Muscle layer of duodenum (tissue), 2 donors: ENCODE measurements around the gene NYAP1.
A peak's percentile ranks its signal among the peaks of the same experiment; 100 is the strongest.
"Not testable (repeated sequence)": the region's sequence is repeated elsewhere in the genome, so short reads cannot be mapped to it uniquely, and the experiment has no call there.

ENCODE experiments used
- H3K27ac ChIP-seq: one replicate; pipeline ENCODE4 v1.7.0; 2013; ENCODE audit warnings: mild to moderate bottlenecking, low read length
- H3K27me3 ChIP-seq: one replicate; pipeline ENCODE4 v1.7.0; 2013; ENCODE audit warnings: low read depth, mild to moderate bottlenecking, control low read depth, low read length
- H3K36me3 ChIP-seq, 2 donors: one replicate each; pipeline ENCODE4 v1.7.0; 2013; ENCODE audit warnings: low read length in 2 of 2, control low read depth in 1 of 2, mild to moderate bottlenecking in 1 of 2; ENCODE audit not compliant: insufficient read depth in 2 of 2, control insufficient read depth in 1 of 2
- H3K4me1 ChIP-seq, 2 donors: one replicate each; pipeline ENCODE4 v1.7.0; 2013; ENCODE audit warnings: low read length in 2 of 2, mild to moderate bottlenecking in 2 of 2, control low read depth in 1 of 2, moderate library complexity in 1 of 2; ENCODE audit not compliant: insufficient read depth in 2 of 2, control insufficient read depth in 1 of 2
- H3K4me3 ChIP-seq, 2 donors: one replicate each; pipeline ENCODE4 v1.7.0; 2013; ENCODE audit warnings: low read length in 2 of 2, low read depth in 1 of 2, mild to moderate bottlenecking in 1 of 2
- H3K9me3 ChIP-seq, 2 donors: one replicate each; pipeline ENCODE4 v1.7.0; 2013; ENCODE audit warnings: low read length in 2 of 2, control low read depth in 1 of 2, mild to moderate bottlenecking in 1 of 2; ENCODE audit not compliant: control insufficient read depth in 1 of 2
- donor health status: healthy.

The NYAP1 gene

GRCh38 chr7:100540073-100540723 lies 56.5 kb downstream of the NYAP1 start:
- Histone ChIP-seq H3K4me1 (peaks cover 16 to 28% of the 10 kb centered on the region in 2 donors), H3K4me3 (peak overlapping the region; percentile 79 to 92), H3K27me3 (no peaks in the 10 kb centered on the region), H3K36me3 (no peaks in the 10 kb centered on the region), H3K27ac (no peak overlapping the region), H3K9me3 (no peaks in the 10 kb centered on the region)

GRCh38 chr7:100541309-100541708 lies 57.6 kb downstream of the NYAP1 start:
- not testable (repeated sequence) for H3K27me3 ChIP-seq, H3K36me3 ChIP-seq, H3K9me3 ChIP-seq, H3K4me3 ChIP-seq, H3K27ac ChIP-seq
- H3K4me1 ChIP-seq = peaks cover 25 to 39% of the 10 kb centered on the region in 2 donors

GRCh38 chr7:100543586-100543985 lies 59.9 kb downstream of the NYAP1 start:
- H3K27ac ChIP-seq = peak overlapping the region; percentile 50

GRCh38 chr7:100544386-100544785 lies 60.7 kb downstream of the NYAP1 start:
- Histone ChIP-seq H3K27ac (peak overlapping the region; percentile 91), H3K27me3 (no peaks in the 10 kb centered on the region)

More at GRCh38 chr7:100543586-100543985, 59.9 kb downstream of the NYAP1 start:
- no peak overlapping the region for H3K4me3 ChIP-seq
- peaks cover 43 to 53% of the 10 kb centered on the region in 2 donors for H3K4me1 ChIP-seq
- no peaks in the 10 kb centered on the region for H3K36me3 ChIP-seq
- no peaks in the 10 kb centered on the region for H3K27me3 ChIP-seq
- no peaks in the 10 kb centered on the region for H3K9me3 ChIP-seq

More at GRCh38 chr7:100544386-100544785, 60.7 kb downstream of the NYAP1 start:
- no peak overlapping the region for H3K4me3 ChIP-seq
- no peaks in the 10 kb centered on the region for H3K9me3 ChIP-seq
- H3K36me3 ChIP-seq = peaks cover 0 to 4% of the 10 kb centered on the region in 2 donors
- peaks cover 43 to 57% of the 10 kb centered on the region in 2 donors for H3K4me1 ChIP-seq
